SU-DHL-6 (cell line): ENCODE data around the gene PTPRS.

Source experiments
- H2AFZ ChIP-seq: fragments of 200-600 bp; sonication (generic); 2 replicates; pipeline ENCODE4 v1.6.1; 2014; ENCODE audit warnings: low read depth, mild to moderate bottlenecking, moderate library complexity, mixed read lengths, antibody characterized with exemption, low read length; ENCODE audit not compliant: severe bottlenecking
- H3F3A ChIP-seq: fragments of 200-600 bp; shearing (Covaris generic); 2 replicates; pipeline ENCODE4 v1.6.0; 2016; ENCODE audit warnings: antibody characterized with exemption, mild to moderate bottlenecking; ENCODE audit not compliant: insufficient read depth
- H3K27ac ChIP-seq: fragments of 200-600 bp; sonication (generic); 2 replicates; pipeline ENCODE4 v1.5.1; 2016; ENCODE audit warnings: low read depth, mild to moderate bottlenecking, low read length, moderate library complexity, mixed read lengths
- H3K27me3 ChIP-seq: fragments of 200-600 bp; sonication (generic), shearing (Covaris generic); 2 replicates; pipeline ENCODE4 v1.6.0; 2014; ENCODE audit warnings: mild to moderate bottlenecking, low read length
- H3K36me3 ChIP-seq: fragments of 200-600 bp; sonication (generic); 2 replicates; pipeline ENCODE4 v1.6.1; 2014; ENCODE audit warnings: mild to moderate bottlenecking, low read length, mixed read lengths
- H3K4me2 ChIP-seq: fragments of 300-600, 200-600 bp; shearing (Covaris generic), sonication (generic); 2 replicates; pipeline ENCODE4 v1.6.0; 2014; ENCODE audit warnings: low read length, low read depth, mild to moderate bottlenecking; ENCODE audit not compliant: poor library complexity, severe bottlenecking
- H3K4me3 ChIP-seq: fragments of 200-600 bp; sonication (generic); 2 replicates; pipeline ENCODE4 v1.5.1; 2014; ENCODE audit warnings: antibody characterized with exemption, low read length, mild to moderate bottlenecking, mixed read lengths; ENCODE audit not compliant: insufficient read depth, poor library complexity, severe bottlenecking
- H3K79me2 ChIP-seq: fragments of 200-600 bp; sonication (generic); 2 replicates; pipeline ENCODE4 v1.6.1; 2014; ENCODE audit warnings: mild to moderate bottlenecking, low read length, moderate library complexity; ENCODE audit not compliant: insufficient read depth
- H3K9ac ChIP-seq: fragments of 200-600 bp; sonication (generic); 2 replicates; pipeline ENCODE4 v1.7.0; 2014; ENCODE audit warnings: mild to moderate bottlenecking, low read length
- H3K9me2 ChIP-seq: fragments of 200-600 bp; sonication (generic); replicated peaks from 2 replicates; pipeline ENCODE4 v1.6.1; 2014; ENCODE audit warnings: low read length; ENCODE audit not compliant: insufficient read depth
- H3K9me3 ChIP-seq: fragments of 200-600 bp; sonication (generic); 2 replicates; pipeline ENCODE4 v1.6.1; 2014; ENCODE audit warnings: low read length, mixed read lengths; ENCODE audit not compliant: insufficient read depth
- H4K20me1 ChIP-seq: fragments of 200-600 bp; sonication (generic); 2 replicates; pipeline ENCODE4 v1.6.1; 2014; ENCODE audit warnings: low read depth, mild to moderate bottlenecking, antibody characterized with exemption, low read length, moderate library complexity, mixed read lengths
- EZH2phosphoT487 ChIP-seq: fragments of 200-600 bp; sonication (generic), shearing (Covaris generic); conservative IDR thresholded peaks from 2 replicates; pipeline ENCODE4 v1.6.1; 2018; ENCODE audit warnings: mild to moderate bottlenecking, antibody characterized with exemption, low read length, moderate library complexity, mixed read lengths
- TF ChIP-seq, protein P1 (sequence below): fragments of 200-600 bp; sonication (generic); IDR thresholded peaks from one replicate; pipeline ENCODE4 v1.5.1; 2017; ENCODE audit warnings: antibody characterized with exemption, mild to moderate bottlenecking, low read length, moderate library complexity; ENCODE audit not compliant: insufficient read depth, poor library complexity, severe bottlenecking

The PTPRS gene

DNA sequence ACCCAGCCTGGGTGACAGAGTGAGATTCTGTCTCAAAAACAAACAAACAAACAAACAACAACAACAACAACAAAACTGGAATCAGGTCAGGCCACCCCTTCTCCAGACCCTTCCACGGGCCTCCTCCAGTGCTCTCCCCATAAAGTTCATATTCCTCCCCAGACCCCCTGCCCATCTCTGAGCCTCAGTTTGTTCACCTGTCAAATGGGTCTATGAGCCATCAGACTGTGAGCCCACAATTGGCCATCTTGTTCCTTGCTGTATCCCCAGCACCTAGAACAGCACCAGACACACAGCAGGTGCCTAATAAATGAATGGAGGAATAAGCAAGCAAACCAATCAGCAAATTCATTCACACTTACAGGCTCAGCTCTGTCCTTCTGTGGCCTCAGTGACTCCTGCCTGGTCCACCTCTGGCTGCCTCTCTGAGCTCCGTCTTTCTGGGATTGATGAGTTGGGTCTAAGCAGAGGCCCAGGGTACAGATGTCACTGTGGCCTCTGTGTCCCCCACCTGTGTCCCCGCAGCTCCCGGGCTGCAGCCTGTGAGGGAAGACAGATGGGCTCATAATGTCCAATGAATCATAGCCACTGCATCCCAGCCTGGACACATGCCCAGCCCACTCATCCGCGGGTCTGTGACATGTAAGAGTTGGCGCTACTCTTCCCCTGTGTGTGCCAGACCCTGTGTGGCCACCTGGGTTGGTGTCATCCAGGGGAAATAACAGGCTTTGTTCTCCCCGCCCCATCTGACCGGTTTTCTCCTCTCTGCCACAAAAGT, 19.6 kb upstream of the PTPRS start:
- Histone ChIP-seq H3K36me3 (no peaks in the 10 kb centered on the region), H4K20me1 (no peaks in the 10 kb centered on the region), H3F3A (no peaks in the 10 kb centered on the region), H3K9me2 (no peaks in the 10 kb centered on the region), H3K27ac (no peak overlapping the region), H3K9me3 (no peaks in the 10 kb centered on the region), H3K79me2 (no peaks in the 10 kb centered on the region), H3K27me3 (no peaks in the 10 kb centered on the region), H3K4me2 (no peak overlapping the region), H3K9ac (no peak overlapping the region), H2AFZ (no peak overlapping the region), H3K4me3 (no peak overlapping the region)
- TF ChIP-seq, protein P1, sequence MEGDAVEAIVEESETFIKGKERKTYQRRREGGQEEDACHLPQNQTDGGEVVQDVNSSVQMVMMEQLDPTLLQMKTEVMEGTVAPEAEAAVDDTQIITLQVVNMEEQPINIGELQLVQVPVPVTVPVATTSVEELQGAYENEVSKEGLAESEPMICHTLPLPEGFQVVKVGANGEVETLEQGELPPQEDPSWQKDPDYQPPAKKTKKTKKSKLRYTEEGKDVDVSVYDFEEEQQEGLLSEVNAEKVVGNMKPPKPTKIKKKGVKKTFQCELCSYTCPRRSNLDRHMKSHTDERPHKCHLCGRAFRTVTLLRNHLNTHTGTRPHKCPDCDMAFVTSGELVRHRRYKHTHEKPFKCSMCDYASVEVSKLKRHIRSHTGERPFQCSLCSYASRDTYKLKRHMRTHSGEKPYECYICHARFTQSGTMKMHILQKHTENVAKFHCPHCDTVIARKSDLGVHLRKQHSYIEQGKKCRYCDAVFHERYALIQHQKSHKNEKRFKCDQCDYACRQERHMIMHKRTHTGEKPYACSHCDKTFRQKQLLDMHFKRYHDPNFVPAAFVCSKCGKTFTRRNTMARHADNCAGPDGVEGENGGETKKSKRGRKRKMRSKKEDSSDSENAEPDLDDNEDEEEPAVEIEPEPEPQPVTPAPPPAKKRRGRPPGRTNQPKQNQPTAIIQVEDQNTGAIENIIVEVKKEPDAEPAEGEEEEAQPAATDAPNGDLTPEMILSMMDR: no peak

DNA sequence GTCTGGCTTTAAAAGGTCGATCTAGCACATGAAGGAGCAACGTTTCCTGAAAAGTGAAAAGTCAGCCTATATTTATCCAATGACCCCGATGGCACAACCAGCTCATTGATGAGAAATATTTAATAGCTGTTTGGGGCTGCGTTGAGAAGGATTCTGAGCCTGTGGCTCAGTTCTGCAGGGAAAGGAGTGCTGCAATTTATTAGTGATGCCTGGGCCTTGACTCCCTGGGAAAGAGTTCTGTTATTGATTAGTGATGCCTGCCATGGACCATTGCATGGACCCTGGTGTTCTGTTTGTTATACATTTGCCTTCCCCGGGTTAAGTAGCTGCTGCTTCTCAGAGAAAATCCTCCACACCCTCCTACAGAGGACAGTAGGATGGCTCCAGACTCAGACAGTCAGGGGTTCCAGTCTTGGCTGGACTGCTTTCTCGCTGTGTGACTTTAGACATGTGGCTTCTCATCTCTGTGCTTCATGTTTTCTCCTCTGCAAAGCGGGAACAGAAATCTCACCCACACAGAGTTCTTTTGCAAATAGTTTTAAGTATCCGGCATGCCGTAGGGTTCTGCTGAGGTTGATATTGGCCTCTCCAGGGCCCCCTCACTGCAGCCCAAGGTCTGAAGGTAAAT, 17.7 kb upstream of the PTPRS start:
- H3K4me3 ChIP-seq: no peak overlapping the region
- H3K4me2 ChIP-seq: no peak overlapping the region
- no peaks in the 10 kb centered on the region for H3K36me3 ChIP-seq
- no peaks in the 10 kb centered on the region for H3K9me3 ChIP-seq
- no peaks in the 10 kb centered on the region for H3F3A ChIP-seq
- TF ChIP-seq, protein P1: no peak
- no peak for TF ChIP-seq EZH2phosphoT487
- no peaks in the 10 kb centered on the region for H4K20me1 ChIP-seq
- H3K9ac ChIP-seq: no peak overlapping the region
- H3K9me2 ChIP-seq: no peaks in the 10 kb centered on the region
- no peaks in the 10 kb centered on the region for H3K27me3 ChIP-seq
- no peaks in the 10 kb centered on the region for H3K79me2 ChIP-seq
- H2AFZ ChIP-seq: no peak overlapping the region
- H3K27ac ChIP-seq: no peak overlapping the region

DNA sequence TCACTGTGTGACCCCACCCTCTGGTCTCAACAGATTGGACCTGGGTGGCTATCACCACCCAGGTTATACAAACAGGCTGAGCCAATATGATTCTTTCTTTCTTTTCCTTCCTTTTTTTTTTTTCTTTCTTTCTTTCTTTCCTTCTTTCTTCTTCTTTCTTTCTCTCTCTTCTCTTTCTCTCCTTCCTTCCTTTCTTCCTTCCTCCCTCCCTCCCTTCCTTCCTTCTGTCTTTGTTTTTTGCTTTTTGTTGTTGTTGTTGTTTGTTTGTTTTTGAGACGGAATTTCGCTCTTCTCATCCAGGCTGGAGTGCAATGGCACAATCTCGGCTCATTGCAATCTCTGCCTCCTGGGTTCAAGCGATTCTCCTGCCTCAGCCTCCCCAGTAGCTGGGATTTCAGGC, 17.0 kb upstream of the PTPRS start:
- Histone ChIP-seq H3K27me3 (no peaks in the 10 kb centered on the region), H3K79me2 (no peaks in the 10 kb centered on the region), H3F3A (no peaks in the 10 kb centered on the region), H3K36me3 (no peaks in the 10 kb centered on the region), H3K27ac (no peak overlapping the region), H3K4me3 (no peak overlapping the region), H4K20me1 (no peaks in the 10 kb centered on the region), H3K4me2 (no peak overlapping the region), H3K9me3 (no peaks in the 10 kb centered on the region), H3K9me2 (no peaks in the 10 kb centered on the region), H2AFZ (no peak overlapping the region), H3K9ac (no peak overlapping the region)
- TF ChIP-seq EZH2phosphoT487: no peak
- TF ChIP-seq, protein P1: no peak
